ENCODE results near the gene GALR2. TPM values are rescaled to one million over a fixed set of nuclear protein-coding genes. Genes with fewer than 3 reads are reported as not detected.

GALR2 gene
- total RNA-seq, 1 experiment from 2014 or later, result 0.41 TPM

DNA sequence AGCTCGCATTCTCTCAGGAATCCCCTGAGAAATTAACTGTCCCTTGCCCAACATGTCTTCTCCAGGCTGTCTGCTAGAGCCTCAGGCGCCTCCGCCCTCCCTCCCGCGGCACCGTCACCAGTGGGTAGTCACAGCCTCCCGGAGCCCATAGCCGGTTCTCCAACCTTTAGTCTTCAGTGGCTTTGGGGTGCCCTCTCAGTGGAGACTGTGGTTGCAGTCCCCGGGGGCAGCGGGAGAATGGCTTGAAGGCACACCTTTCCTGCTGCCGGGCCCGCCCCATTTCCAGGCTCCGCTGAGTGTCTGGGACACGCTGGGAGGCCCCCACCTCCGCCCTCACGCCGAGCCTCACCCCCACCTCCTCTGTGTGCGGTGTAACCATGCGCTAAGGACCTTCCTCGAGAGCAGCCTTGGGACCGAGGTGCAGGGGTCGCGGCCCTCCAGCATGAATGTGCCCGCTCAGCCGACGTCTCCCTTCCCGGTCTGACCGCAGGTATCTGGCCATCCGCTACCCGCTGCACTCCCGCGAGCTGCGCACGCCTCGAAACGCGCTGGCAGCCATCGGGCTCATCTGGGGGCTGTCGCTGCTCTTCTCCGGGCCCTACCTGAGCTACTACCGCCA is 1.7 kb downstream of the GALR2 start:
- ChIA-PET CTCF (interaction anchor here (0.8 kb wide), 1 partner anchor 104 kb away, joined by 3 read pairs; no protein-coding TSS in a partner anchor), POLR2A (no interaction called here)
- ATAC-seq (no peak), DNase-seq (ENCODE audit: low read depth, low spot score) (no peak)
- Histone ChIP-seq H3K27ac (ENCODE audit: low read length) (no peak overlapping the region), H3K27me3 (ENCODE audit: control insufficient read depth, insufficient read depth, low read length) (no peaks in the 10 kb centered on the region), H3K36me3 (ENCODE audit: control insufficient read depth, insufficient read depth, low read length) (peaks cover 7% of the 10 kb centered on the region; the same call in 1 of the 2 replicates), H3K4me3 (ENCODE audit: low read depth in 2 of 2, low read length in 2 of 2) (no peak overlapping the region), H3K4me1 (ENCODE audit: control insufficient read depth, insufficient read depth, low read length) (peaks cover 11% of the 10 kb centered on the region), H3K9me3 (ENCODE audit: control insufficient read depth, insufficient read depth, low read depth, low read length) (no peaks in the 10 kb centered on the region)
- in situ Hi-C loops (cut with HindIII; ENCODE audit: low pct_unique_long_range_greater_than_20kb, low sequenced_read_pairs) (no loop called here), intact Hi-C loops (cut with micrococcal nuclease; ENCODE audit: unreplicated experiment) (no loop called here)
- TF ChIP-seq TCF7L2 (IDR thresholded peaks at IDR 0.05; ENCODE audit: low read depth, low read length) (no peak), SIN3A (IDR thresholded peaks at IDR 0.05; ENCODE audit: borderline replicate concordance, insufficient read depth, low read depth, low read length) (no peak), POLR2AphosphoS5 (IDR thresholded peaks at IDR 0.05; ENCODE audit: low read depth, low read length) (no peak)
- TF ChIP-seq, protein P1, sequence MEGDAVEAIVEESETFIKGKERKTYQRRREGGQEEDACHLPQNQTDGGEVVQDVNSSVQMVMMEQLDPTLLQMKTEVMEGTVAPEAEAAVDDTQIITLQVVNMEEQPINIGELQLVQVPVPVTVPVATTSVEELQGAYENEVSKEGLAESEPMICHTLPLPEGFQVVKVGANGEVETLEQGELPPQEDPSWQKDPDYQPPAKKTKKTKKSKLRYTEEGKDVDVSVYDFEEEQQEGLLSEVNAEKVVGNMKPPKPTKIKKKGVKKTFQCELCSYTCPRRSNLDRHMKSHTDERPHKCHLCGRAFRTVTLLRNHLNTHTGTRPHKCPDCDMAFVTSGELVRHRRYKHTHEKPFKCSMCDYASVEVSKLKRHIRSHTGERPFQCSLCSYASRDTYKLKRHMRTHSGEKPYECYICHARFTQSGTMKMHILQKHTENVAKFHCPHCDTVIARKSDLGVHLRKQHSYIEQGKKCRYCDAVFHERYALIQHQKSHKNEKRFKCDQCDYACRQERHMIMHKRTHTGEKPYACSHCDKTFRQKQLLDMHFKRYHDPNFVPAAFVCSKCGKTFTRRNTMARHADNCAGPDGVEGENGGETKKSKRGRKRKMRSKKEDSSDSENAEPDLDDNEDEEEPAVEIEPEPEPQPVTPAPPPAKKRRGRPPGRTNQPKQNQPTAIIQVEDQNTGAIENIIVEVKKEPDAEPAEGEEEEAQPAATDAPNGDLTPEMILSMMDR (IDR thresholded peaks at IDR 0.05), result no peak
- TF ChIP-seq, protein P2, sequence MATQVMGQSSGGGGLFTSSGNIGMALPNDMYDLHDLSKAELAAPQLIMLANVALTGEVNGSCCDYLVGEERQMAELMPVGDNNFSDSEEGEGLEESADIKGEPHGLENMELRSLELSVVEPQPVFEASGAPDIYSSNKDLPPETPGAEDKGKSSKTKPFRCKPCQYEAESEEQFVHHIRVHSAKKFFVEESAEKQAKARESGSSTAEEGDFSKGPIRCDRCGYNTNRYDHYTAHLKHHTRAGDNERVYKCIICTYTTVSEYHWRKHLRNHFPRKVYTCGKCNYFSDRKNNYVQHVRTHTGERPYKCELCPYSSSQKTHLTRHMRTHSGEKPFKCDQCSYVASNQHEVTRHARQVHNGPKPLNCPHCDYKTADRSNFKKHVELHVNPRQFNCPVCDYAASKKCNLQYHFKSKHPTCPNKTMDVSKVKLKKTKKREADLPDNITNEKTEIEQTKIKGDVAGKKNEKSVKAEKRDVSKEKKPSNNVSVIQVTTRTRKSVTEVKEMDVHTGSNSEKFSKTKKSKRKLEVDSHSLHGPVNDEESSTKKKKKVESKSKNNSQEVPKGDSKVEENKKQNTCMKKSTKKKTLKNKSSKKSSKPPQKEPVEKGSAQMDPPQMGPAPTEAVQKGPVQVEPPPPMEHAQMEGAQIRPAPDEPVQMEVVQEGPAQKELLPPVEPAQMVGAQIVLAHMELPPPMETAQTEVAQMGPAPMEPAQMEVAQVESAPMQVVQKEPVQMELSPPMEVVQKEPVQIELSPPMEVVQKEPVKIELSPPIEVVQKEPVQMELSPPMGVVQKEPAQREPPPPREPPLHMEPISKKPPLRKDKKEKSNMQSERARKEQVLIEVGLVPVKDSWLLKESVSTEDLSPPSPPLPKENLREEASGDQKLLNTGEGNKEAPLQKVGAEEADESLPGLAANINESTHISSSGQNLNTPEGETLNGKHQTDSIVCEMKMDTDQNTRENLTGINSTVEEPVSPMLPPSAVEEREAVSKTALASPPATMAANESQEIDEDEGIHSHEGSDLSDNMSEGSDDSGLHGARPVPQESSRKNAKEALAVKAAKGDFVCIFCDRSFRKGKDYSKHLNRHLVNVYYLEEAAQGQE (IDR thresholded peaks at IDR 0.05; ENCODE audit: insufficient read depth in 1 of 2, low read depth in 2 of 2, low read length in 1 of 2), result no peak
- no TSS peak for BruUV-seq (replicated peaks)

DNA sequence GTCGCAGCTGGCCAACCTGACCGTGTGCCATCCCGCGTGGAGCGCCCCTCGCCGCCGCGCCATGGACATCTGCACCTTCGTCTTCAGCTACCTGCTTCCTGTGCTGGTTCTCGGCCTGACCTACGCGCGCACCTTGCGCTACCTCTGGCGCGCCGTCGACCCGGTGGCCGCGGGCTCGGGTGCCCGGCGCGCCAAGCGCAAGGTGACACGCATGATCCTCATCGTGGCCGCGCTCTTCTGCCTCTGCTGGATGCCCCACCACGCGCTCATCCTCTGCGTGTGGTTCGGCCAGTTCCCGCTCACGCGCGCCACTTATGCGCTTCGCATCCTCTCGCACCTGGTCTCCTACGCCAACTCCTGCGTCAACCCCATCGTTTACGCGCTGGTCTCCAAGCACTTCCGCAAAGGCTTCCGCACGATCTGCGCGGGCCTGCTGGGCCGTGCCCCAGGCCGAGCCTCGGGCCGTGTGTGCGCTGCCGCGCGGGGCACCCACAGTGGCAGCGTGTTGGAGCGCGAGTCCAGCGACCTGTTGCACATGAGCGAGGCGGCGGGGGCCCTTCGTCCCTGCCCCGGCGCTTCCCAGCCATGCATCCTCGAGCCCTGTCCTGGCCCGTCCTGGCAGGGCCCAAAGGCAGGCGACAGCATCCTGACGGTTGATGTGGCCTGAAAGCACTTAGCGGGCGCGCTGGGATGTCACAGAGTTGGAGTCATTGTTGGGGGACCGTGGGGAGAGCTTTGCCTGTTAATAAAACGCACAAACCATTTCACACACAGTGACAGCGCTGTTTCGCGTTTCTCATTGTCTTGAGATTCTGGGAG is 2.4 kb downstream of the GALR2 start:
- CTCF ChIA-PET, result interaction anchor here (0.5 kb wide), 1 partner anchor 230 kb away, joined by 4 read pairs; no protein-coding TSS in a partner anchor

More for the DNA sequence above, 2.4 kb downstream of the GALR2 start:
- in situ Hi-C loops (cut with HindIII; ENCODE audit: low pct_unique_long_range_greater_than_20kb, low sequenced_read_pairs), result no loop called here
- no peaks in the 10 kb centered on the region for H3K27me3 ChIP-seq (ENCODE audit: control insufficient read depth, insufficient read depth, low read length)
- ATAC-seq (no peak), DNase-seq (ENCODE audit: low read depth, low spot score) (no peak)
- H3K4me1 ChIP-seq (ENCODE audit: control insufficient read depth, insufficient read depth, low read length), result peaks cover 10% of the 10 kb centered on the region
- no TSS peak for BruUV-seq (replicated peaks)
- intact Hi-C loops (cut with micrococcal nuclease; ENCODE audit: unreplicated experiment), result no loop called here
- H3K4me3 ChIP-seq (ENCODE audit: low read depth in 2 of 2, low read length in 2 of 2), result no peak overlapping the region
- no peaks in the 10 kb centered on the region; the same call in 1 of the 2 replicates for H3K36me3 ChIP-seq (ENCODE audit: control insufficient read depth, insufficient read depth, low read length)
- H3K27ac ChIP-seq (ENCODE audit: low read length), result no peak overlapping the region
- POLR2A ChIA-PET, result no interaction called here
- H3K9me3 ChIP-seq (ENCODE audit: control insufficient read depth, insufficient read depth, low read depth, low read length), result no peaks in the 10 kb centered on the region
- TF ChIP-seq POLR2AphosphoS5 (IDR thresholded peaks at IDR 0.05; ENCODE audit: low read depth, low read length) (no peak), TCF7L2 (IDR thresholded peaks at IDR 0.05; ENCODE audit: low read depth, low read length) (no peak), SIN3A (IDR thresholded peaks at IDR 0.05; ENCODE audit: borderline replicate concordance, insufficient read depth, low read depth, low read length) (no peak)
- TF ChIP-seq, protein P1 (IDR thresholded peaks at IDR 0.05), result no peak
- TF ChIP-seq, protein P2 (IDR thresholded peaks at IDR 0.05; ENCODE audit: insufficient read depth in 1 of 2, low read depth in 2 of 2, low read length in 1 of 2), result no peak

Measured in Panc1 (cell line).